HepG2 (cell line): ENCODE results near the gene EPB41.

ENCODE experiments used
- CREB1 ChIP-seq, 2 experiments: fragments of 450-650 bp in 1 of 2; IDR thresholded peaks; 2 replicates each; pipeline ENCODE4 v1.6.1; 2016 to 2017; ENCODE audit warnings: control low read depth in 1 of 2, mild to moderate bottlenecking in 1 of 2, missing compliant biosample characterization in 1 of 2, missing genetic modification characterization in 1 of 2
- GABPA ChIP-seq, 2 experiments: IDR thresholded peaks; 2 replicates each; pipeline ENCODE4 v1.6.1; 2011 to 2016; ENCODE audit warnings: low read depth in 2 of 2, low read length in 1 of 2, missing biosample characterization in 1 of 2, missing genetic modification characterization in 1 of 2
- HHEX ChIP-seq: IDR thresholded peaks from 2 replicates; pipeline ENCODE4 v1.6.1; 2016; ENCODE audit warnings: control low read depth
- KDM5A ChIP-seq: fragments of 200-600 bp; sonication (generic); IDR thresholded peaks from 2 replicates; pipeline ENCODE4 v1.7.0; 2018; ENCODE audit warnings: antibody characterized with exemption, mild to moderate bottlenecking, low read length, borderline replicate concordance
- PCBP1 ChIP-seq: fragments of 200-400 bp; formaldehyde crosslinking; IDR thresholded peaks from 2 replicates; pipeline ENCODE4 v1.6.1; 2017; ENCODE audit warnings: mild to moderate bottlenecking, low read depth, low read length, borderline replicate concordance
- RBM22 ChIP-seq: fragments of 200-400 bp; formaldehyde crosslinking; optimal IDR thresholded peaks from 2 replicates; pipeline ENCODE3; 2017; ENCODE audit warnings: mild to moderate bottlenecking, low read length, moderate library complexity
- RCOR2 ChIP-seq: IDR thresholded peaks from 2 replicates; pipeline ENCODE4 v1.6.1; 2016; ENCODE audit warnings: missing biosample characterization, missing genetic modification reagents
- SMAD1 ChIP-seq: sonication (generic); formaldehyde crosslinking; IDR thresholded peaks from 2 replicates; pipeline ENCODE4 v1.4.0; 2020; ENCODE audit warnings: missing genetic modification reagents, low read depth, mild to moderate bottlenecking, borderline replicate concordance
- ZNF441 ChIP-seq: sonication (generic); formaldehyde crosslinking; IDR thresholded peaks from 2 replicates; pipeline ENCODE4 v1.7.0; 2021; ENCODE audit warnings: missing genetic modification reagents, borderline replicate concordance

DNA sequence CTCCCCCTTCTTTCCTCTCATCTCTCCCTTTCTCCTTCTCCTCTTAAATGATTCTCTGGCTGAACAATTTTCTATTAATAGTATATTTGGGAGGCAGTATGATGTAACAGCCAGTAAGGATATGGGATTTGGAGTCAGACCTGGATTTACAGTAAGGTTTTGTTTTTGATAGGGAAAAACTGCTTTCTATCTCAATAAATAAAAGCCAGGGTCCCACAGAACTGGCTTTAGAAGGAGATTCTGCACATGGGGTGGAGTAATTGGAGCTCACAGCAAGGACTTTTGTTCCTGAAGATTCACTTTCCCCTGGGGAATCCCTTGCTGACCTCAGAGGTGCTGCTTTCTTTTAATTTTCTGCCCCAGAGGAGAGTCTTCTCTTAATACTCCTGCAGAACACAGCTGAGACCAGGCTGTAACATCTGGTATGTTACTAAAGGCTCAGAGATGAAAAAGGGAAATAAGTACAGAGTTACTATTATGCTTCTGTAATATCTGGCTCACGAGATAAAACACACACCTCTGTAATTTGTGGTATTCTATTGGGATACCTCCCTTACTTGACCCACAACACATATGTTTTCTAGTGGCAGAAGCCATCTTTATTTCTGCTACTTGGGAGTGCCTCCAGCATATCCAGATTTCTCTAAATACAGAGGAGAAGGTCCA, 13.4 kb downstream of the EPB41 start:
- TF ChIP-seq GABPA (IDR thresholded peaks at IDR 0.05; ENCODE audit: low read depth, low read length) (no peak), GABPA (CRISPR knock-in tag; IDR thresholded peaks at IDR 0.05; ENCODE audit: low read depth) (no peak), RBM22 (no peak), RCOR2 (no peak), SMAD1 (CRISPR knock-in tag) (no peak), PCBP1 (no peak), KDM5A (no peak), HHEX (no peak), CREB1 (IDR thresholded peaks at IDR 0.05) (no peak), CREB1 (CRISPR knock-in tag; IDR thresholded peaks at IDR 0.05) (no peak), ZNF441 (no peak)
